GM08714 (cell line): ENCODE measurements around the gene BCL2L11.

Source experiments
- H3K4me3 ChIP-seq: fragments of 200-500 bp; sonication (Bioruptor generic); 2 replicates; pipeline ENCODE4 v1.5.1; 2014; ENCODE audit warnings: mild to moderate bottlenecking, low read length, inconsistent platforms
- ZNF274 ChIP-seq: IDR thresholded peaks from 2 replicates; pipeline ENCODE4 v1.6.1; 2012; ENCODE audit warnings: mild to moderate bottlenecking, low read depth, low read length

Gene BCL2L11

DNA sequence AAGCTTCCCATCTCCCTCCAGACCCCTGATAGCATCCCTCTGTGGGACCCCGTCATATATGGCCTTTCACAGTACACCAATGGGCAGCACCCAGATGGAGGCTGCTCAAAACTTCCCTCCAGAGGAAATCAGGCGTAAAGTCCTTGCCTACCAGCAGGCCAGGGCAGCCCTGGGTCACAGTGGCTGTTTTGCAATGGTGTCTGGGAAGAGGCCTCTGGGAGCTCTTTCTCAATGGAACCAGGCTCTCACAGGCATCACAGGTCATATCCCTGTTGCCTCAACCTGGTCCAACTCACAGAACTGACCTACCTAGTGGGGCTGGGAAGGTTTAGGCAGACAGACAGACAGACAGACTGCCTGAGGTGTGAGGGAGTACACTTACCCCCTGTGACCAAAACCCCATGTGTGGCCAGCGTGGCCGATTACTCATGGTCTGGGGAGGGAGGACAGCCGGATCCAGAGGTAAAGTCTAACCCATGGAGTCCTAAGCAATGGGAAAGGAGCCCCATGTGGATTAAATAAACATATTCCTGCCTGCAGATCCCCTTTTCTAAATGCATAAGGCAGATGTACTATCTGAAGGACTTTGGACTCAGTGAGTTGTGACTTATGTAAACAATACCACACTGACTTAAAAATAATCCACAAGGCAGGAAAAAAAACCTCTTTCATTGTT, 58.2 kb downstream of the BCL2L11 start:
- no peak overlapping the region for H3K4me3 ChIP-seq
- no peak for TF ChIP-seq ZNF274

DNA sequence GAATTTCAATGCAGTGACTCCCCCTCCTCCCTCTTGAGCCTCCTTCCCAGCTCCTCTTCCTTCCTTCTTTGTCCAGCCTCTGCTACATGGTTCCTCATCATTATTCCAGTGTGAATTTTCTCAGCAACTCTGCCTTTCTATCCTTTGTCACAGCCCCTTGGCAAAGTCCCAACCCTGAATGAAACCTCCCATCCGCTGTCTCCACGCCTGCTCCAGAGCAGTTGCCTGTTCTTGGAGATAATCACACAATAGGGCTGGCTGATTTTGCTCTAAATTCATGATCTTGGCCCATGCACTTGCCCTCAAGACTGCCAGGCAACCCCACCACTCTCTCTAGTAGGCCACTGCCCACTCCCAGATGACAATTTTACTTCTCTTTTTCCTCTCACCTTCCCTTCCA, 61.4 kb downstream of the BCL2L11 start:
- no peak overlapping the region for H3K4me3 ChIP-seq
- TF ChIP-seq ZNF274 = no peak

DNA sequence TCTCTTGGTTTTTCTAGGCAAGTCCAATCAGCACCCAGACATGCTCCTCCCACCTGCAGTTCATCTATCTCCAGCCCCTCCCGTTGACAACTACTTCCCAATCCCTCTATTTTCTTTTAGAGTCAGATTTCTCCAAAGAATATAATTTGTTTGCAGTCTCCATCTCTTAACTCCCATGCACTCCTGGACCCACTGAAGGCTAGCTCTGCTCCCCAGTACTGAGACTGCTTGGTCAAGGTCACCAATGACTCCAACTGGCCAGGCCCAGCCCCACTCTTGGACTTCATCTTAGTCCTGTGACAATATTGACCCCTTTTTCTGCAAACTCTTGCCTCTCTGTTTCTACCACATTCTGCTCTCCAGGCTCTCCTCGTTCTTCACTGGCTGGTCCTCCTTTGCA, 62.0 kb downstream of the BCL2L11 start:
- TF ChIP-seq ZNF274 = no peak
- H3K4me3 ChIP-seq = no peak overlapping the region

DNA sequence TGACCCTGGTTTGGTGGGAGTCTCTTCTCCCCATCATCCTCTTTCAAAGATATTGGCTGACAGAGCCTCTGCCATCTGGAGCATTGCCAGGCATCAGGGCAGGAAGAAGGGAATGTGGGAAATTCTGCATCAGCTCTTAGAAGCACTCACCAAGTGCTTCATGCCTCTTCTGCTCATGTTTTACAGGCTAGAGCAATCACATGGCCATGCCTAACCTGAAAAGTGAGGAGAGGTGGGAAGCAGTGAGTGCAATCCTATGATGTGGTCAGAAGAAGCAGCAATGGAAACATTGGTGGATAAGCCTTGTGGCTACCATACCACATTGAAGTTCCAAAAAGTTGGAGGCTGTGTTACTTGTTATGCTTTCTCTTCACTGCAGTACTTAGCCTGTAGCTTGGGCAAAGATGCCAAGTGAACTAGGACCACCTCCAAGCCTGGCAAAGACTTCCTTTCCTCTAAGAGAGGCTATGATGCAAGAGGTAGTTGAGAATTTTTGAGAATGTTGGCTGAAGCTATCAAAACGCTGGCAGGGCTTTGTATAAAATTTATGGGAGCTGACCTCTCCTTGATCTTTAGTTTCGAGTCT, 64.1 kb downstream of the BCL2L11 start:
- TF ChIP-seq ZNF274 = no peak
- no peak overlapping the region for H3K4me3 ChIP-seq

DNA sequence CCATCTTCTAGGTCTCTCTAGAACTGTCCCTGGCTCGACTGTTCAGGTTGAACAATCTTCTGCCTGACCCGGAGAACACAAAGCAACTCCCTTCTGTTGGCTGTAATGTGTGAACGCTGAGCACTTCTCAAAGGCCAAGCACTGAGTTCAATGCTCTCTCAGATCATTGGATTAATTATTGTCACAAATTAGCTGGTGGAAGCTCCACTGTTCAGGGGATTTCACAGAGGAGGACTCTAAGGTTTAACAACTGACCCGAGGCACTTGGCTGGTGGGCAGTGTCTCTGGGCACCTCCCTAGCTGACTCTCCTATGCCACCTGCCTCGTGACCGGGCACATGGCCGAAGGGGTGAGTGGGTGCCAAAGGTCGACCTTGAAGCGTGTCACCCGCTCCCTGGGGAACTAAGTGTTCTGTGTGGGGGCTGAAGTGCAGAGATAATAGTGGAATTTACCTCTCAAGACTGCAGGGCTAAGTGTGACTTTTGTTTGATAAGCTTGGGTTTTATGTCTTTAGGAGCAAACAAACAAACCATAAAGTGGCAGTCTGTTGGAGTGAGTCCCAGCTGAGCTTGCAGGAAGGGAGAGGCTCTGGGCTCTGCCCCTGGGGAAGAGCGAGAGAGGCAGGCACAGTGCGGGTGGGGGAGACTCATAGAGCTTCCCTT, 64.8 kb downstream of the BCL2L11 start:
- TF ChIP-seq ZNF274 = no peak
- H3K4me3 ChIP-seq = no peak overlapping the region

DNA sequence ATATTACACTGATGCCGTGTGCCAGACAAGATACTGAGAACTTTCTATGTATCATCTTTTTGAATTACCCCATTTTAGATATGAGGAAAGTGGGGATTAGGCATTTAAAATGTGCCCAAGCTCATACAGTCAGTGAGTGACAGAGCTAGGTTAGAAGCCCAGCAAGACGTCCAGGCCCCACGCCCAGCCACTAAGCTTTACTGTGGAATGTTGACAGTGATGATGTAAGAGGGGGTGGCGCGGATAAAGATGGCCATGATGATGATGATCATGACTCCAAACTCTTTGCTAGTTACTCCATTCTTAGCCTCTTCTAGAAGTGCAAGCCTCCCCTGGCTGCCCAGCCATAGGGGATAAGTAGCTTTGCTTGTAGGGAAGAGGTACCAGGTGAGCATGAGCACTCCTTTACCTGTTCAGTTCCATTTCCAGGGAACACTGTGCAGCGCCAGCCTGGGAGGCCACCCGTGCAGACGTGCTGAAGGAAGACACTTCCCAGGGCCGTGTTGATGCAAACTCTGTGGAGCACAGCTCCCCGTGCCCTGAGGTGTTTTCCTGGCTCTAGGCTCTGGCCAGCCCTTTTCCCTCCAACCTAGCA, 65.5 kb downstream of the BCL2L11 start:
- TF ChIP-seq ZNF274 = no peak
- no peak overlapping the region for H3K4me3 ChIP-seq

DNA sequence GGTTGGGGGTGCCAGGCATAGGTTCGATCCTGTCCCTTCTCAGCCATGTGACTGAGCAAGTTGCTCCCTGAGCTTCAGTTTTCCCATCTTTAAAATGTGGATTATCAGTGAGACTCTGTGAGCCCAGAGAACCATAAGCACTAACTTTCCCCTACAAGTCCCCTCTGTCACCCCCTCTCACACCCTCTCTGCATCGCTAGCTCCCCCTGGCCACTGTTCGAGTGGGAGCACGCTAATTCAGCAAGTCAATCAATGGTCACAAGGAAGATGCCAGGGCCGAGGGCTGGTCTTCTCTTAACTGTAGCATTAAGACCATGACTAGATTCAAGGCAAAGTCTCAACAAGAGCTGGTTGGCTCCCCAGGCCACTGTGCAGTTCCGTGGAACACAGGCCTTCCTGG, 66.2 kb downstream of the BCL2L11 start:
- H3K4me3 ChIP-seq = no peak overlapping the region
- TF ChIP-seq ZNF274 = no peak

DNA sequence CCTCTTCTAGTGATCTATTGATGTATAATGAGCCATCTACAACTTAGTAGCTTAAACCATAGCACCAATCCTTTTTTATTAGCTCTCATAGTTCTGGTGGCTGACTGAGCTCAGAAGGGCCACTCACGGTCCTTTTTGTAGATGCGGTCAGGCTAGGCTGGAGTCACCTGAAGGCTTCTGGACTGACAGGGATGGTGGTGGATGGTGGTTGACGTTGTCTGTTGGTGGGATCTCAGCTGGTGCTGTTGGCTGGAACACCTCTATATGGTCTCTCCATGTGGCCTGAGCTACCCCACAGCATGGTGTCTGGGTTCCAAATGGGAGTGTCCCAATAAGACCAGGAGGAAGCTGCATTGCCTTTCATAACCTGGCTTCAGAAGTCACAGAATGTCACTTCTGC, 68.0 kb downstream of the BCL2L11 start:
- TF ChIP-seq ZNF274 = no peak
- no peak overlapping the region for H3K4me3 ChIP-seq

DNA sequence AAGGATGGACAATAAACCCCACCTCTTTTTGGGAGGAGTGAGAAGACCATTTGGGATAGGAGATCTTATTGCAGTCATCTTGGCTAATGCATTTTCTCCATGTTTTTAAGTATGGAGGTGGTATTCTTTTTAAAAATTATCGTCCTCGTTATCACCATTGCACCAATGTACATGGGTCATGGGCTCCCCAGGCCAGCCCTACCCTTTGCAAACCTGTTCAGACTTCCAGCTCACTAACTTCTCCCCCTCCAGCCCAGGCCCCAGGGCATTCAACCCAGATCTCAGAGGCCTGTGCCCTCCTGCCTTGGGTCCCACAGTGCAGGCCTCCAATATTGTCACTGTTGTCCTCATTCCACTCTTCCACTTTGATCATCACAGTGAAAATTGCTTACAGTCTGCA, 68.4 kb downstream of the BCL2L11 start:
- TF ChIP-seq ZNF274 = no peak
- H3K4me3 ChIP-seq = no peak overlapping the region

DNA sequence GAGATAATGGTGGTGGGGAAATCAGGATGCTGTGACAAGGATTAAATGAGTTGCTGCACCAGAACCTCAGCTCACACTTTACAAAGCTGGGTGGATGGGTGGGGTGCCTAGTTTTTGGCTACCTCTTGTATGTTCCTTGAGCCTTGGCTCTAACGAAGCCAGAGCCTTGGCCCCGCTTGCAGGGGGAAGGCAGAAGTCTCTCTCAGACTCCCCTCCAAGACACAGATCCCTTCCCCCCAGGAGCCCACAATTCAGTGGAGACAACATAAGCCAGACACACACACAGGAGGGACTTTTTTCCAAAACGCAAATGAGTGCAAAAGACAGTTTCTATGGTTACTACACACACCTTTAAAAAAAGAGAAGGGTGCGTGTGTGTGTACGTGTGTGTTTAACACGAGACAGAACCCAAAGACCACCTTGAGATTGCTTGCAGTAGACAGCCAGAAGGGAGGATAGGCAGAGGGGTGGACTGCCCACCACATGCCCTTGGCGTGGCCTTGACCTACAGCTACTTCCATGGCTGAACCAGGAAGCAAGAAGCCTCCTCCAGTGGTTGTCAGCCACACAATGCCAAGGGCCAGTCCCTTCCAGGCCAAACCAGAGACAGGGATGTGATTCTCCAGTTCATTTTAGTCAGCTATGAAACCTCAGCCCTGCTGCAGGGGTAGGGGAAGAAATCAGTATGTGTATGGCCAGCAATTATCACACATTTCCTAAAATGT, 70.3 kb downstream of the BCL2L11 start:
- no peak overlapping the region for H3K4me3 ChIP-seq
- no peak for TF ChIP-seq ZNF274

DNA sequence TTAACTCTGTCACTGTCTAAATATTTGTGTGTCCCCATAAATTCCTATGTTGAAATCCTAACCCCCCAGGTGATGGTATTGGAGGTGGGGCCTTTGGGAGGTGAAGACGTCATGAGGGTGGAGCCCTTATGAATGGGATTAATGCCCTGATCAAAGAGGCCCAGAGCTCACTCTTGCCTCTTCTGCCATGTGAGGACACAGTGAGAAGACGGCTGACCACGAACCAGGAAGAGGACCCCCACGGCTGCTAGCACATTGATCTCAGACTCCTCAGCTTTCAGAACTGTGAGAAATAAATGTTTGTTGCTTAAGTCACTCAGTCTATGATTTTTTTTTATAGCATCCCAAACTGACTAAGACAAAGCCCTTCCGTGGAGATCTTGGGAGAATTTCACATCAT, 71.2 kb downstream of the BCL2L11 start:
- TF ChIP-seq ZNF274 = no peak
- H3K4me3 ChIP-seq = no peak overlapping the region

DNA sequence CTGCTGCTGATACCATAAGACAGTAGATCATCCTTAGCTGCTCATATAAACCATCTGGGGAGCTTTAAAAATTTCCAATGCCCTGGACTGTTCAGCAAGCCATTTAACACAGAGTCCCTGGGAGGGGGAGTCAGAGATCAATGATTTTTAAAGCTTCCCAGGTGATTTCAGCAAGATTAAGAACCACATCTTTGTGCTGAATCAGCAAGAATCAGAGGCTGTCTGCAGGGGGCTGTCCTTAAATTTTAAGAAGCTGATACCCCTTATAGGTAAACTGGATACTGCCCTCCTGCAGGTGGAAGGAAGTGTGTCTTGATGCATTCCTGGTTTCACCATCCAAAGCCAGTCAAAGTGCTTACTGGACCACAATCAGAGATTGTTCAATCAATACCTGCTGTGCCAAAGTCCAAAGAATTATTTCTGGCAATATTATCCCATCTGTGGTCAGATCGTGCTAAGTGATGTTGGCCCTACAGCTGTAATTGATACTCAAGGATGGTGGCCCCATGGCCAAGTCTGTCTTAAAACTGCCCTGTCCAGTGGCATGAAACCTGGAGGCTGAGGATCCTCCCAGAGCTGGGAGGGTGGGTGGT, 72.2 kb downstream of the BCL2L11 start:
- TF ChIP-seq ZNF274 = no peak
- H3K4me3 ChIP-seq = no peak overlapping the region

DNA sequence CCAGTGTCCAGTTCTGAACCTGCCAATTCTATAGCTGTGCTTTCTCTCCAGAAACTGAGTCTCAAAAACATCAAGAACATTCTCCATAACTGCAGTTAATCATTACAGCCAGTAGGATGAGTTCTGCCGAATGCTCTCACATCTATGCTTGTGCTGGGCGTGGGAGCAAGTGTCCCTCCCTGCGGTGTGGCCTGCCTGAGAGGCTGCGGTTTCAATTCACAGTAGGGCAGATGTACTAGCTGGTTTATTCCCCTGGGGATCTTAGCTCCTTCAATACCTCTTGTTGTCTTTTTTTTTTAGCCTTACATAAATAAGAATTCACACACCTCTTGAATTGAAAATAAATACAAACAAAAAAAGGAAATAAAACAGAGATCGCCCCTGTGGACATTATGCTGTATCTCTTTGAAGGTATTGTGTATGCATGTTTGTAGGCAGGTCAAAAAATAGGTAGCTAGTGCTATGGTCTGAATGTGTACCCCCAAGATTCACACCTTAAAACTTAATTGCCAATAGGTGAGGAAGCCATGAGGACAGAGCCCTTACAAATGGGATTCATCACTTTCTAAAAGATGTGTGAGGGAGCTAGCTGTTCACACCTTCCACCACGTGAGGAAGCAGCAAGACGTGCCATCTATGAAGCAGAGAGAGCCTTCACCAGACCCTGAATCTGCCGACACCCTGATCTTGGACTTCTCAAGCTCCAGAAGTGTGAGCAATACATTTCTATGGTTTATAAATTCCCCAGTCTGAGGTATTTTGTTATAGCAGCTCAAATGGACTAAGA, 74.3 kb downstream of the BCL2L11 start:
- no peak overlapping the region for H3K4me3 ChIP-seq
- TF ChIP-seq ZNF274 = no peak

DNA sequence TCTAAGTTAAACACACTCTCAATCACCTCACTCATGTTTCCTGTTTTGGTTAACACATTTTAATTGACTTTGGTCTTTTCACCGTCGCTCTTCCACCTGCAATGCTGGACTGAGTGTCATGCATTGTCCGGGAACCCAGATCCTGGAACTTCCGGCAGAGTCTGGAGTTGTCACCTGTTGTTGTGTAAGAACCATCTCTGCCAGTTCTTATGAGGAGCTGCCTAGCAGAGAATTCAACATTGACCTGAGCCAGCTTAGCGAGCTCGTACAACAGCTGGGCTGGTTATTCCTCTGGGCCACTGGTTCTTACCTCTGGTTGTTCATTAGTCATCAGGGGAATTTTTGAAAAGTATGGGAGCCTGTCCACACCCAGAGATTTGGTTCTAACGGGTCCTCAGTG, 75.7 kb downstream of the BCL2L11 start:
- H3K4me3 ChIP-seq = no peak overlapping the region
- TF ChIP-seq ZNF274 = no peak
